ENCODE results near the gene CHN2. TPM values are rescaled to one million over a fixed set of nuclear protein-coding genes. Genes with fewer than 3 reads are reported as not detected.

The CHN2 gene
- total RNA-seq, 2 donors from 2014 or later: 0.59 TPM; not detected in 1

Other genes with a start within 250 kb of the CHN2 start
- under 1 TPM in 1 of 2 donors, not detected in 1; 0.10 TPM for gene TRIL, start 236.4 kb upstream of the CHN2 start, total RNA-seq
- not detected for gene CPVL, start 48.2 kb upstream of the CHN2 start, total RNA-seq